Muscle of arm (tissue), 12 donors: ENCODE data around the gene TSPAN13. TPM values are rescaled to one million over a fixed set of nuclear protein-coding genes. Genes with fewer than 3 reads are reported as not detected.
"Not testable (repeated sequence)": the region's sequence is repeated elsewhere in the genome, so short reads cannot be mapped to it uniquely, and the experiment has no call there.

Experiments used
- DNase-seq: peaks from one replicate; pipeline ENCODE4 v3.0.0-alpha.2; 2013
- polyA plus RNA-seq, 12 donors: library from polyadenylated mRNA; unstranded; fragments of 120-200 nt; gene quantifications; one replicate each; pipeline ENCODE4 v1.2.1, GENCODE V29; 2013; ENCODE audit not compliant: insufficient read length in 12 of 12

The TSPAN13 gene
- polyA plus RNA-seq, 12 donors: 36.1 to 93.5 (median 78.9) TPM; not detected in 1

- no peak for DNase-seq
Observed at GRCh38 chr7:16738011-16738688, 15.4 kb upstream of the TSPAN13 start.

GRCh38 chr7:16739863-16740622 is 13.5 kb upstream of the TSPAN13 start:
- no peak for DNase-seq

GRCh38 chr7:16740623-16740953 is 13.0 kb upstream of the TSPAN13 start:
- no peak for DNase-seq

- DNase-seq: no peak
Observed at GRCh38 chr7:16740996-16741395, 12.6 kb upstream of the TSPAN13 start.

GRCh38 chr7:16741676-16742075 is 11.9 kb upstream of the TSPAN13 start:
- DNase-seq: no peak

GRCh38 chr7:16742547-16742946 is 11.0 kb upstream of the TSPAN13 start:
- no peak for DNase-seq

GRCh38 chr7:16743236-16743635 is 10.3 kb upstream of the TSPAN13 start:
- DNase-seq: no peak

GRCh38 chr7:16744518-16745250 is 8.9 kb upstream of the TSPAN13 start:
- no peak for DNase-seq

GRCh38 chr7:16745645-16746044 is 7.9 kb upstream of the TSPAN13 start:
- no peak for DNase-seq

GRCh38 chr7:16747102-16747501 is 6.5 kb upstream of the TSPAN13 start:
- peak; percentile 22 for DNase-seq

GRCh38 chr7:16753932-16754855 is 639 bp downstream of the TSPAN13 start:
- peak; percentile 32 for DNase-seq

GRCh38 chr7:16754856-16755317 is 1.3 kb downstream of the TSPAN13 start:
- no peak for DNase-seq

- DNase-seq: no peak
Observed at GRCh38 chr7:16755397-16755796, 1.8 kb downstream of the TSPAN13 start.

GRCh38 chr7:16758036-16758435 is 4.5 kb downstream of the TSPAN13 start:
- DNase-seq: no peak

GRCh38 chr7:16758631-16759611 is 5.4 kb downstream of the TSPAN13 start:
- no peak for DNase-seq

GRCh38 chr7:16759840-16760239 is 6.3 kb downstream of the TSPAN13 start:
- no peak for DNase-seq

- DNase-seq: no peak
Observed at GRCh38 chr7:16762177-16762576, 8.6 kb downstream of the TSPAN13 start.

GRCh38 chr7:16764942-16765341 is 11.4 kb downstream of the TSPAN13 start:
- no peak for DNase-seq

GRCh38 chr7:16765436-16765859 is 11.9 kb downstream of the TSPAN13 start:
- no peak for DNase-seq

GRCh38 chr7:16769994-16770393 is 16.4 kb downstream of the TSPAN13 start:
- not testable (repeated sequence) for DNase-seq
